ENCODE results near the gene CEP20. TPM values are rescaled to one million over a fixed set of nuclear protein-coding genes. Genes with fewer than 3 reads are reported as not detected.
A peak's percentile ranks its signal among the peaks of the same experiment; 100 is the strongest.
"Not testable (repeated sequence)": the region's sequence is repeated elsewhere in the genome, so short reads cannot be mapped to it uniquely, and the experiment has no call there.

Gene CEP20
- total RNA-seq, 1 experiment from 2014 or later = 59.6 TPM

DNA sequence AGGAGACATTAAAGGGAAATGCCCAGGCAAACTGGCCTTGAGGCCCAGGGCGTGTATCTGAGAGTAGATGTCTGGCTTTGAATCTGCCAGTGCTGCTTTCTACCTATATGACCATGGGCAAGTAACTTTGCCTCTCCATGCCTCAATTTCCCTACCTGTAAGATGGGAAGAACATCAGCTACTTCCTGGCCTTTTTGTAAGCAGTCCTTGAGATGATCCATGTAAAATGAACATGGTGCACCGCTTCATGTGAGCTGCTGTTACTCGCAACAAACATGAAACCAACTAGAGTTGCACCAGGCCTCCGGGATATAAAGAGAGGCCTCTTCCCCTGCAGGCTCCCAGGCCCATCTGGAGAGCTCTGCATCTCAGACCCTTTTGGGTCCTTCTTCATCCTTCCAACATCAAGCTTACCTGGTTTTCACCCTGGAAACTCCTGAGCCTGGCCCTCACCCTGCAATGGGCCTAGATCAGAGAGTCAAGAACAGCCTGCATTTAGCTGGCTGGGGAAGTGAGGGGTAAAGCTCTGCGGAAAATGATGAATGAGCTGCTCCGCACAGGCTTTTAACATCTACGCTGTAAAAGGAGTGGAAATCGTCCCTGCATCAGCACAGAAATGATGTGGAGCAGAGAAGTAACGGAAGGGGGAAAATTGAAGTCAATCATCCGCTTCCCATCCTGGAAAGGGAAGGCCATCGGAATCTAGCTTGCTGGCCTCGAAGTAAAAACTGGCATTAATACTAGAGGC is 29.3 kb downstream of the CEP20 start:
- DNase-seq (ENCODE audit: low read depth) = no peak

DNA sequence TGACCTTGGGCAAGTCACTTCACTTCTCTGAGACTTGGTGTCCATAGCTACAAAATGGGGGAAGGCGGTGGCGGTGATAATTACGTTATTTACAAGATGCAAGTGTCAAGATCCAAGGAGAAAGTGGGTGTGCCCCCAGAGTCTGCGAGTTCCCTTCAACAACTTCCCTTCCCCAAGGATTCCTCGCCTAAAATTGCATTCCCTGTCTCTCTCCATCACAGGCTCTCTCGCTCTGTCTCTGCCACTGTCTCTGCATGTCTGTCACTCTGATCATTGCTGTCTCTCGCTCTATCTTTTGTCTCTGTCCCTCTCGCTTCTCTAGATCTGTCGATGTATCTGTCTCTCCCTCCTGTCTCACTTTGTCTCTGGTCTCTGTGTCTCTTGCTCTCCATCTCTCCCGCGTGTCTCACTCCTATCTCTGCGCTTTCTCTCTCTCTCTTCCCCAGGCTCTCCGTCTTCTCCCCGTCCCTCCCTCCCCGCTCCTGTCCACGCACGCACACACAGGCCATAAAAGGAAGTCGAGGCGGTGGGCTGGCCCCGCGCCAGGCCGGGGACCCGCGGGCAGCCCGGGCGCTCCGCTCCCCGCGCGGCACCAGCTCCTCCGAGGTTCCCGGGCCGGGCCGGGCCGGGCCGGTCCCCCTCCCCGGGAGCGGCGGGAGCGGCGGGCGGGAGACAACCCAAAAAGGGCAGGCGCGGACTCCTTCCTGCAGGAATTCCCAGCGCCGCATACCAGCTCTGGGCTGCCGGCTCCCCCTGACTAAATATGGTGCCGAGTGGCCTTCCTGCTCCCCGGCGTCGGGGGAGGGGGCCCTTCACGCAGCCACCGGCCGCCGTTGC is 30.5 kb downstream of the CEP20 start:
- peak; percentile 26 for DNase-seq (ENCODE audit: low read depth)

GRCh38 chr16:15856901-15857698 is 31.3 kb downstream of the CEP20 start, which contains the start of gene MYH11:
Gene MYH11, minus strand, starts transcription at chr16:15857028. Its CDS starts 18,776 bp downstream, at chr16:15838252.
- no peak for DNase-seq (ENCODE audit: low read depth)

DNA sequence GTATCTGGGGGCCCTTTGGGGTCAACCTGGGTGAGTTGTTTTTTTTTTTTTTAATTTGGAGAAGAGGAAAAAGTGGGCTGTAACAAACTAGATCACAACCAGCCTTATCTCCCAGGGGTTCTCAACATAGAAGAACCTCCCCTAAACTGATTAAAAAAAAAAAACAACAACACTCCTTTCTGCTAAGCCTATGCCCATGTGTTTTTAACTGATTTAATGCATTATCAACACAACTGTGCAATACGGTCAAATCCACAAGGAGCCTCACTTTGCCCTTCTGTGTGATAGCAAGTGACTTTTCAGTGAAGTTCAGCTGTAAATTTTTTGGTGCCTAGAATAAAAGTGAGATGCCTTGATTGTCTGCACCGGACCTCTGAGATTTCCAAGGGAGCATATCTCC is 32.2 kb downstream of the CEP20 start:
- DNase-seq (ENCODE audit: low read depth) = no peak

- DNase-seq (ENCODE audit: low read depth) = no peak
Measured at GRCh38 chr16:15855704-15856003, 32.7 kb downstream of the CEP20 start.

DNA sequence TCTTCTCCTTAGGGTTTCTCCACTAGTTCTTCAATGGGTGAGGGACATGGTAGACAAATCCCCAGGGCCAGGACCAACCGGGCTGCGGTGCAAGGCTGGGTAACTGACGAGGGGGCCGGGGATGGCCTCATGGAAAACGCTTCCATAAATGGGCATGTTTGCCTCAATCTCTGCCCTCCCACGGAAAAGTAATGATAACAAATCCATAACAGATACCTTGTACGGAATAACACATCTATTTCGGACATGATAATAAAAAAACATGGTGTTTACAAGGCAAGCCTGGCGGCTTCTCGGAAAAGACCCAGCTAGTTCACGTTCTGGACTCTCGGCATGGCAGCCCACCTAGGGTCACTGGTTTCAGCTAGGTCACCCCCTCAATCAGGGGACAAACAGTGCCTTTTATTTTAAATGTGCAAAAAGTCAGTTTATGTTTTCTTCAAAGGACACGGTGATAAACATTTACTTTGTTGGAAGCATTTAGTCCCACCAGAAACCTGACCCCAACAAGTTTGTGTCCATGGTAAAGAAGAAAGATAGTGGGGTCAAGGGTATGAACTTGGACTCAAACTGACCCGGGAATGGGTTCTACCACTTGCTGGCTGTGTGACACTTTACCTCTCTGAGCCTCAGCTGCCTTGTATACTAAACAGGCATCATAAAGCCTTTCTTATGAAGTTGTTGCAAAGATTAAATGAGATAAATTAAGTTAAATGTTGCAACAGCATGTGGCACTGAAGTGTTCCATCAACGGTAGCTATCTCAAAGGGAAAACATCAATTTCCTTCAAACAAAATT is 33.3 kb downstream of the CEP20 start:
- no peak for DNase-seq (ENCODE audit: low read depth)

GRCh38 chr16:15854061-15854460 is 34.3 kb downstream of the CEP20 start:
- no peak for DNase-seq (ENCODE audit: low read depth)

DNA sequence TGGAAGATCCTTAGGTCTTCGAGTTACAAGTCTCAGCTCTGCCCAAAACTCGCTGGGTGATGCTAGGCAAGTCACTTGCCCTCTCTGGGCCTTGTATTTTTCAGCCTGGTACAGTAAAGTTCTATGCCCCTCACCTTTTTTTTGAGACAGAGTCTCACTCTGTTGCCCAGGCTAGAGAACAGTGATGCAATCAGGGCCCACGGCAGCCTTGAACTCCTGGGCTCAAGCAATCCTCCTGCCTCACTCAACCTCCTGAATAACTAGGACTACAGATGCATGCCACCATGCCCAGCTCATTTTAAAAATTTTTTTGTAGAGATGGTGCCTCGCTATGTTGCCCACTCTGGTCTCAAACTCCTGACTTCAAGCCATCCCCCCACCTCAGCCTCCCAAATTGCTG is 35.4 kb downstream of the CEP20 start:
- no peak for DNase-seq (ENCODE audit: low read depth)

DNA sequence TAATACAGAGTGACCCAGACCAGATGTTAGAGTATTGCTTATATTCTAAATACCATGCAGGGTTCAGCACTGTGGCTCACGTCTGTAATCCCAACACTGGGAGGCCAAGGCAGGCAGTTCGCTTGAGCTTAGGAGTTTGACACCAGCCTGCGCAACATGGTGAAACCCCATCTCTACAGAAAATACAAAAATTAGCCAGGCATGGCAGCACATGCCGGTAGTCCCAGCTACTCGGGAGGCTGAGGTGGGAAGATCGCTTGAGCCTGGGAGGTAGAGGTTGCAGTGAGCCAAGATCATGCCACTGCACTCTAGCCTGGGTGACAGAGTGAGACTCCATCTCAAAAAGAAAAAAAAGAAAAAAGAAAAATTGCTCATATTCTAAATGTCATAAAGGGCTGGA is 37.8 kb downstream of the CEP20 start:
- not testable (repeated sequence) for DNase-seq (ENCODE audit: low read depth)

- no peak for DNase-seq (ENCODE audit: low read depth)
Measured at GRCh38 chr16:15849209-15849981, 39.0 kb downstream of the CEP20 start.

DNA sequence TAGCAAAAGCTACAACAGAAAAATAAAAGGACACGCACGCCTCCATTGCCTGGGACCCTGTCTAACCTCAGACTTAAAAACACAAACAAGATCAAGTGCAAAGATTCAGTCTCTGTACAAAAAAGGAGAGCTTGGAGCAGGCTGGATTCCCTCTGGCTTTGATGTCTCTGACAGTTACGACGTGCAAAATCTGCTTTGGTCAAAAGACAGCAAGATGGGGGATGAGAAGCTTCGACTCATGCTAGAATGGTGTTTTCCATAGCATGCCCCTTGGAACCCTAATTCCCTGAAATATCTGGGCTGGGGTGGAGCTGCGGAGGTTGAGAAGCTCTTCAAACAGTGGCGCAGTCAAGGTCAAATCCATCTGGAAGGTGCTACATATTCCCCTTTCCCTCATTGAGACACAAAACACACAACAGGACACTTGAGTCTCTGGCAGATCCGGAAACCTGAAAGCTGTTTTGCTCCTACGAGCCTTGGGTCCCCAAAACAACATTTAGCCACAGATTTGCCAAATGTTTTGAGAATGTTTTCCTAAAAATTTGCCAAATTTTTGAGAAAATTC is 40.7 kb downstream of the CEP20 start:
- no peak for DNase-seq (ENCODE audit: low read depth)

DNA sequence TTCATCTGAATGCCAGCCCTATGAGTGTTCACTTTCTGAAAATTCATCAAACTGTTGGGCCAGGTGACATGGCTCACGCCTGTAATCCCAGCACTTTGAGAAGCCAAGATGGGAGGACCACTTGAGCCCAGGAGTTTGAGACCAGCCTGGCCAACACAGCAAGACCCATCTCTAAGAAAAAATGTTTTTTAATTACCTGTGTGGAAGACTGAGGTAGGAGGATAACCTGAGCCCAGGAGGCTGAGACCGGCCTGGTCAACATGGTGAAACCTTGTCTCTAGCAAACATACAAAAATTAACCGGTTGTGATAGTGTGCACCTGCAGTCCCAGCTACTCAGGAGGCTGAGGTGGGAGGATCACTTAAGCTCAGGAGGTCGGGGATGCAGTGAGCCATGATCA is 41.9 kb downstream of the CEP20 start:
- no peak for DNase-seq (ENCODE audit: low read depth)

DNA sequence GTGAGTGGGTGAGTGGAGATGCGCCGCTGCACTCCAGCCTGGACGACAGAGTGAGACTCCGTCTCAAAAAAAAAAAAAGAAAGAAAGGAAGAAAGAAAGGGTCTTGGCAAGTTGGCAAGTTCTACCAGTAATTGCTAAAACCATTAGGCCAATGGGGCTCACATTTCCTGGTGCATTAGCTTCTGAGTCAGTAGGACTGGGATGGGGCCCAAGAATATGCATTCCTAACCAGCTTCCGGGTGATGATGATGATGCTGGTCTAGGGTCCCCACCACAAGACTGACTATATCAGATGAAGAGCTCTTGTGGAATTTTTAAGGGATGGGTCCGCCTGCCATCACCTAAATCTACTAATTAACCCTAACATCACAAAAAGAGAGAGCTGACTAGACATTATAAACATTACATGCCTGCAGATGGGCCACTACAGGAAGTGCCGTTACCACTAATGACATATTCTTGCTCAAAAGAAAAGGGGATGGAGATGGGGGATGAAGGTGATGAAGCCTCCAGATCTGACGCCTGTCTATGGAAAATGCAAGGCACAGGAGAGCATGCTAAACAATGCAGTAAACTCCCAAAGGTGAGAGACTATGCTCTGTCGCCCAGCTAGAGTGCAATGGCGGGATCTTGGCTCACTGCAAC is 44.6 kb downstream of the CEP20 start:
- DNase-seq (ENCODE audit: low read depth) = no peak

DNA sequence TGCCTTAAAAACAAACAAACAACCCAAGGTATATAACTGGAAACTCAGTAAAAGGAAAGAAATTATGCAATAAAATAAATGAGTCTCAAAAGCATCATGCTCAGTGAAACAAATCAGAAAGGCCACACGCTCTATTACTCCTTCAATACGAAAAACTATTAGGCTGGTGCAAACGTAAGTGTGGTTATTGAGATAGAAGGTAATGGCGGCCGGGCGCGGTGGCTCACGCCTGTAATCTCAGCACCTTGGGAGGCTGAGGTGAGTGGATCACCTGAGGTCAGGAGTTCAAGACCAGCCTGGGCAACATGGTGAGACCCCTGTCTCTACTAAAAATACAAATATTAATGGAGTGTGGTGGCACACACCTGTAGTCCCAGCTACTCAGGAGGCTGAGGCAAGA is 49.2 kb downstream of the CEP20 start:
- DNase-seq (ENCODE audit: low read depth) = not testable (repeated sequence)

DNA sequence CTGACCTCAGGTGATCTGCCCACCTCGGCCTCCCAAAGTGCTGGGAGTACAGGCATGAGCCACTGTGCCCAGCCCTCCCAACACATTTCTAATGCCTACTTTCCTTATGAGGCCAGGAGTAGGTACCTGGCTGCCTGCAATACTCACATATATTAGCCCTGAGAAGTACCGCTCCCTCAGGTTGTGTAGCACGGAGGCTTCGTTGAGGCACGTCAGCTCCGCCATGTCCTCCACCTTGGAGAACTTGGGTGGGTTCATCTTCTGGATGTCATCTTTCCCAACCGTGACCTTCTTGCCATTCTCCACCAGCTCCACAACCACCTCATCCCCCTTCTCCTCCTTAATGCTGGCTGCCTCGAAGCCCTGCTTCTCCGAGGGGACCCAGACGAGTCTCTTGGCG is 50.6 kb downstream of the CEP20 start:
- no peak for DNase-seq (ENCODE audit: low read depth)

DNA sequence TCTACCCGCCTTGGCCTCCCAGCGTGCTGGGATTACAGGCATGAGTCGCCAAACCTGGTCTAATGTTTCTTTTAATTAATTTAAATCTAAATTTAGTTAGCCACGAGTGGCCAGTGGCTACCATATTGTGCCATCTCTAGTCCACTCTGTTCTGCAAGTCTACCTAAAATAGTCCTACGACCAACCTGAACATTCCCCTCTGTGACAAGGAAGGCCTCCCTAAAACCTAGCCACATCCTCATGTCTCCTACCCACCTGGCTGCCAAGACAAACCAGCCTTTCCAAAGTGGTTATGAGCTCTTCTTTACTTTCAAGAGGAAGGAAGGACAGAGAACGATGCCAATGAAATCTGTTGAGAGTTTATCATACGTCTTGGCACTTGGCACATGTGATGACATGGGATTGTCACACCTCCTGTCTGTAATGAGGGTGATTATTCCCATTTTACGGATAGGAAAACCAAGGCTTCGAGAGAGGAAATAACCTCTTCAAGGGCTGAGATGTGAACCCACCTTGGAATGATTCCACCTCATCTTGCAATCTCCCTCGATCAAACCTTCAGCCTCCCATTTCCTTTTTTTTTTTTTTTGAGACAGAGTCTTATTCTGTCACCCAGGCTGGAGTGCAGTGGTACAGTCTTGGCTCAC is 51.3 kb downstream of the CEP20 start:
- no peak for DNase-seq (ENCODE audit: low read depth)

DNA sequence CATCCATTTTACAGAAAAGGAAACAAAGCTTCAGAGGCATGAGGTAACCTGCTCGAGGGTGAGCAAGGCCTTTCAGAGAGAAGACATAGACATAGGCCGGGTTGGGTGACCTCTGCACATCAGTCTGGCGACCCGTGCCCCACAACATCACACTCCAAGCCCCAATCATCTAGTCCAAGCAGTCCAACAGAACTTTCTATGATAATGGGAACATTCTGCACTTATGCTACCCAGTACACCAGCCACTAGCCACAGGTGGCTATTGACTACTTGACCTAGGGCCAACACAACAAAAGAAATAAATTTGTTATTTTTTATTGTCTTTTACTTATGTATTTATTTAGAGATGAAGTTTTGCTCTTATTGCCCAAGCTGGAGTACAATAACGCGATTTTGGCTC is 52.3 kb downstream of the CEP20 start:
- no peak for DNase-seq (ENCODE audit: low read depth)

- no peak for DNase-seq (ENCODE audit: low read depth)
Measured at GRCh38 chr16:15835136-15835878, 53.1 kb downstream of the CEP20 start.

DNA sequence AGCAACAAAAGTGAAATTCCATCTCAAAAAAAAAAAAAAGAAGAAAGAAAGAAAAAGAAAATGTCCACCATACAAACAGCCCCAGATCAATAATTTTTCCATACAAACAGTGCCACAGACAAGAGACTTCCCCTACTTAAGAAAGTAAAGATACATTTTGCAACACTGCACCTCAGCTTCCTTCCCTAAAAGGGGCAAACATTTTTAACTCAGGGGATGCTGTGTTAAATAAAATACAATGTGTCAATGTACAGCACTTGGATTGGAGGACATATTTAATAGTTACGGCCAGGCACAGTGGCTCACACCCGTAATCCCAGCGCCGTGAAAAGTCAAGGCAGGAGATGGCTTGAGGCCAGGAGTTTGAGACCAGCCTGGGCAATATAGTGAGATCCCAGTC is 53.9 kb downstream of the CEP20 start:
- DNase-seq (ENCODE audit: low read depth) = no peak

All from RPMI7951 (cell line).